GM13977 (cell line): ENCODE results near the gene VAMP8.

Experiments
- DNase-seq: peaks from one replicate; pipeline ENCODE4 v3.0.0; 2012; ENCODE audit warnings: low spot score
- CTCF ChIP-seq: IDR thresholded peaks from 2 replicates; pipeline ENCODE4 v1.5.1; 2012; ENCODE audit warnings: mild to moderate bottlenecking, control low read depth; ENCODE audit not compliant: insufficient read depth; ENCODE audit errors: extremely low read depth, missing control alignments
- in situ Hi-C: fragments of 300-500 bp; cut with MboI; formaldehyde crosslinking; loops from one replicate; pipeline ENCODE4 v1.12.0; 2022; ENCODE audit warnings: low sequenced_read_pairs, low pct_unique_long_range_greater_than_20kb, mixed read lengths, inconsistent platforms; ENCODE audit not compliant: unreplicated experiment

Gene VAMP8

GRCh38 chr2:85566265-85566664 is 11.1 kb upstream of the VAMP8 start:
- no peak for TF ChIP-seq CTCF
- in situ Hi-C loops, result no loop called here
- no peak for DNase-seq

GRCh38 chr2:85575739-85576138 is 1.6 kb upstream of the VAMP8 start:
- in situ Hi-C loops, result no loop called here
- TF ChIP-seq CTCF, result no peak
- DNase-seq, result no peak

GRCh38 chr2:85577063-85577385 is 362 bp upstream of the VAMP8 start:
- DNase-seq, result no peak
- in situ Hi-C loops, result no loop called here
- TF ChIP-seq CTCF, result no peak

GRCh38 chr2:85578243-85579180 is 1.1 kb downstream of the VAMP8 start:
- peak; percentile 43 for DNase-seq
- in situ Hi-C loops, result no loop called here
- TF ChIP-seq CTCF, result no peak

GRCh38 chr2:85579266-85579935 is 2.0 kb downstream of the VAMP8 start:
- TF ChIP-seq CTCF, result no peak
- in situ Hi-C loops, result no loop called here

GRCh38 chr2:85580206-85580605 is 2.8 kb downstream of the VAMP8 start:
- in situ Hi-C loops, result no loop called here
- TF ChIP-seq CTCF, result no peak
- no peak for DNase-seq

More at GRCh38 chr2:85579266-85579935, 2.0 kb downstream of the VAMP8 start:
- DNase-seq, result no peak
